B cell (primary cell): ENCODE data around the gene HPS6. TPM values are rescaled to one million over a fixed set of nuclear protein-coding genes. Genes with fewer than 3 reads are reported as not detected.

ENCODE experiments used
- ATAC-seq: fragments of 200-7000 bp; cut with Tn5 transposase; one replicate; pipeline ENCODE4 v1.10.0; 2021; ENCODE audit warnings: low read depth, mild to moderate bottlenecking, moderate number of reproducible peaks, moderate library complexity
- CTCF ChIA-PET: fragments of 350-600 bp; sonication (Branson Sonifier 250); formaldehyde crosslinking; loops from one replicate; lab custom pipeline; 2021; ENCODE audit warnings: antibody characterized with exemption, inconsistent platforms; lab: Charles Lee
- POLR2A ChIA-PET: fragments of 350-600 bp; sonication (Branson Sonifier 250); formaldehyde crosslinking; loops from one replicate; lab custom pipeline; 2021; ENCODE audit warnings: antibody characterized with exemption; lab: Charles Lee
- DNase-seq: peaks from one replicate; pipeline ENCODE4 v3.0.0; 2013
- H2AFZ ChIP-seq: 2 replicates; pipeline ENCODE4 v1.6.1; 2012; ENCODE audit warnings: mild to moderate bottlenecking, low read depth, low read length; ENCODE audit not compliant: insufficient read depth, poor library complexity, severe bottlenecking
- H3K27ac ChIP-seq, 2 donors: 1 replicate in 1 of 2; 2 replicates in 1 of 2; pipeline ENCODE4 v1.5.1; 2012 to 2013; ENCODE audit warnings: low read length in 2 of 2, mild to moderate bottlenecking in 2 of 2, moderate library complexity in 1 of 2
- H3K27me3 ChIP-seq, 4 experiments: fragments of 200-600 bp in 1 of 4; sonication (generic) in 1 of 4; replicated peaks in 1 of 4; 1 replicate in 2 of 4; 2 replicates in 2 of 4; pipeline versions ENCODE4 v1.6.1 to v1.7.0; 2013 to 2016; ENCODE audit warnings: low read length in 3 of 4, mild to moderate bottlenecking in 2 of 4, mixed read lengths in 1 of 4, moderate library complexity in 1 of 4; ENCODE audit not compliant: insufficient read depth in 4 of 4, control insufficient read depth in 3 of 4; ENCODE audit errors: control extremely low read depth in 1 of 4
- H3K36me3 ChIP-seq, 2 experiments: replicated peaks in 1 of 2; 1 replicate in 1 of 2; 2 replicates in 1 of 2; pipeline versions ENCODE4 v1.6.1 to v1.7.1; 2013; ENCODE audit warnings: low read length in 1 of 2; ENCODE audit not compliant: insufficient read depth in 2 of 2, control insufficient read depth in 1 of 2; ENCODE audit errors: control extremely low read depth in 1 of 2, extremely low read depth in 1 of 2
- H3K4me1 ChIP-seq, 2 donors: fragments of 200-600 bp in 1 of 2; sonication (generic) in 1 of 2; 1 replicate in 1 of 2; 2 replicates in 1 of 2; pipeline versions ENCODE4 v1.5.1 to v1.6.1; 2013 to 2017; ENCODE audit warnings: low read length in 2 of 2; ENCODE audit not compliant: control insufficient read depth in 2 of 2, insufficient read depth in 2 of 2
- H3K4me2 ChIP-seq: replicated peaks from 2 replicates; pipeline ENCODE3; 2012; ENCODE audit warnings: mild to moderate bottlenecking, low read depth, low read length; ENCODE audit not compliant: poor library complexity, severe bottlenecking
- H3K4me3 ChIP-seq, 5 experiments: fragments of 200-600 bp in 1 of 5; sonication (generic) in 1 of 5; 1 replicate in 3 of 5; 2 replicates in 2 of 5; pipeline versions ENCODE4 v1.5.1 to v1.7.0; 2011 to 2016; ENCODE audit warnings: low read length in 4 of 5, mild to moderate bottlenecking in 4 of 5, low read depth in 2 of 5, control low read depth in 1 of 5, moderate library complexity in 1 of 5; ENCODE audit not compliant: insufficient read depth in 1 of 5; ENCODE audit errors: control extremely low read depth in 1 of 5, extremely low read depth in 1 of 5
- H3K79me2 ChIP-seq: fragments of 200-600 bp; sonication (generic); one replicate; pipeline ENCODE4 v1.6.0; 2016; ENCODE audit warnings: low read length; ENCODE audit not compliant: control insufficient read depth, insufficient read depth
- H3K9ac ChIP-seq: fragments of 200-600 bp; sonication (generic); 2 replicates; pipeline ENCODE4 v1.6.1; 2017; ENCODE audit warnings: mild to moderate bottlenecking, low read length, moderate library complexity
- H3K9me3 ChIP-seq, 3 donors: one replicate each; pipeline versions ENCODE4 v1.6.1 to v1.7.1; 2013; ENCODE audit warnings: low read length in 2 of 3; ENCODE audit not compliant: control insufficient read depth in 2 of 3, insufficient read depth in 1 of 3; ENCODE audit errors: control extremely low read depth in 1 of 3
- H4K20me1 ChIP-seq: 2 replicates; pipeline ENCODE4 v1.6.0; 2012; ENCODE audit warnings: mild to moderate bottlenecking, low read length; ENCODE audit not compliant: insufficient read depth, control insufficient read depth, poor library complexity, severe bottlenecking
- H3K27ac Mint-ChIP-seq: one replicate; pipeline ENCODE4 v1.8.0; 2021; ENCODE audit warnings: mixed read lengths
- H3K27me3 Mint-ChIP-seq: one replicate; pipeline ENCODE4 v1.8.0; 2021; ENCODE audit warnings: mixed read lengths
- H3K4me1 Mint-ChIP-seq: one replicate; pipeline ENCODE4 v1.8.0; 2021; ENCODE audit warnings: mixed read lengths
- H3K4me3 Mint-ChIP-seq: one replicate; pipeline ENCODE4 v1.8.0; 2021; ENCODE audit warnings: mixed read lengths
- H3K9me3 Mint-ChIP-seq: one replicate; pipeline ENCODE4 v1.8.0; 2022; ENCODE audit warnings: mixed read lengths; ENCODE audit not compliant: insufficient read depth
- CTCF ChIP-seq: fragments of 200-600 bp; IDR thresholded peaks from one replicate; pipeline ENCODE4 v1.8.0; 2022; ENCODE audit warnings: antibody characterized with exemption, mild to moderate bottlenecking
- EZH2 ChIP-seq: IDR thresholded peaks from 2 replicates; pipeline ENCODE4 v1.6.1; 2012; ENCODE audit warnings: borderline replicate concordance, low read depth, mild to moderate bottlenecking, moderate library complexity, low read length; ENCODE audit not compliant: insufficient read depth, poor library complexity, severe bottlenecking
- WGBS: methylation state at CpG from one replicate; pipeline ENCODE4 v1.1.5; 2013; ENCODE audit warnings: missing lambda C conversion rate; ENCODE audit not compliant: insufficient coverage; 5-methylcytosine and 5-hydroxymethylcytosine counted together
- intact Hi-C: fragments of 100-400 bp; cut with micrococcal nuclease; formaldehyde crosslinking; loops from one replicate; pipeline ENCODE4 v1.10.0; 2022
- polyA plus RNA-seq: library from polyadenylated mRNA; depleted of rRNA; stranded (reverse); fragments of >200 nt; gene quantifications from 2 replicates; pipeline ENCODE4 v1.2.3, GENCODE V29; 2012
- total RNA-seq, 2 donors: library from RNA; stranded (reverse); fragments of 120-200 nt in 1 of 2; gene quantifications; 1 replicate in 1 of 2; 2 replicates in 1 of 2; pipeline versions ENCODE4 v1.2.3 to v1.2.4, GENCODE V29; 2013 to 2022

The HPS6 gene
- total and polyA plus RNA-seq, 2 donors (not counting 1 experiment from before 2014, with no cell fraction given), result 2.8 to 29.5 TPM

- Histone ChIP-seq H3K79me2 (peaks cover 5% of the 10 kb centered on the region), H4K20me1 (peaks cover 30% of the 10 kb centered on the region), H3K27ac (peak overlapping the region in 1 of 2 donors; percentile 90), H3K4me1 (peaks cover 15 to 20% of the 10 kb centered on the region in 2 donors), H3K9me3 (no peaks in the 10 kb centered on the region), H3K9ac (peak overlapping the region; percentile 96), H2AFZ (no peak overlapping the region), H3K4me3 (peak overlapping the region in 4 of 5 experiments; percentile 51 to 89 (median 76)), H3K27me3 (no peaks in the 10 kb centered on the region), H3K36me3 (no peaks in the 10 kb centered on the region), H3K4me2 (peak overlapping the region; percentile 96)
- H3K27ac Mint-ChIP-seq, result peak overlapping the region; percentile 92
- ATAC-seq (no peak), DNase-seq (peak; percentile 17)
- no peaks in the 10 kb centered on the region for H3K27me3 Mint-ChIP-seq
- CTCF ChIA-PET, result interaction anchor here (0.5 to 3.8 kb wide), 8 partner anchors 9 to 230 kb away, joined by 3 to 34 read pairs (median 4); partner anchors contain the start of gene ARMH3
- no peak for TF ChIP-seq CTCF
- no peak for TF ChIP-seq EZH2
- peak overlapping the region; percentile 92 for H3K4me3 Mint-ChIP-seq
- POLR2A ChIA-PET, result interaction anchor here (1.2 to 2.2 kb wide), 2 partner anchors 10 to 226 kb away, joined by 3 to 13 read pairs; partner anchors contain the start of gene ARMH3
- intact Hi-C loops, result loop anchor here (5.0 to 10.0 kb wide), 2 partner anchors 178 to 576 kb away; partner anchors contain the start of genes GBF1, PITX3 and TRIM8
- no peaks in the 10 kb centered on the region for H3K9me3 Mint-ChIP-seq
- peaks cover 23% of the 10 kb centered on the region for H3K4me1 Mint-ChIP-seq
- 81% methylated on average over 13 of the region's 16 CpGs for WGBS
Observed at GRCh38 chr10:102066399-102067088, 1.4 kb downstream of the HPS6 start.
